Measurements from ENCODE around the gene POC1A. TPM values are rescaled to one million over a fixed set of nuclear protein-coding genes. Genes with fewer than 3 reads are reported as not detected.

Gene POC1A
- total and polyA plus RNA-seq, 9 of the 15 experiments (the other 6 are each of a cell fraction or from before 2014, with no cell fraction given): 7.2 to 17.5 (median 12.1) TPM

- Histone ChIP-seq H3K4me1 (replicated peaks in 1 of 2; ENCODE audit: control insufficient read depth in 2 of 2, insufficient read depth in 2 of 2, low read length in 2 of 2) (peaks cover 5 to 7% of the 10 kb centered on the region in 2 experiments; a peak in 3 of 5 replicates), H3K4me2 (ENCODE audit: insufficient read depth, low read length) (no peak overlapping the region), H3K9me1 (ENCODE audit: control insufficient read depth, insufficient read depth, low read length) (no peaks in the 10 kb centered on the region), H3K27ac (ENCODE audit: extremely low read depth, low read depth, low read length) (no peak overlapping the region), H3K9ac (ENCODE audit: insufficient read depth in 1 of 2, low read depth in 2 of 2, low read length in 2 of 2) (no peak overlapping the region), H3K36me3 (ENCODE audit: control insufficient read depth, insufficient read depth, low read length) (peaks cover 92% of the 10 kb centered on the region), H2AFZ (ENCODE audit: low read depth, low read length) (no peak overlapping the region), H3K27me3 (ENCODE audit: control insufficient read depth in 2 of 2, insufficient read depth in 2 of 2, low read length in 2 of 2) (no peaks in the 10 kb centered on the region), H3K79me2 (ENCODE audit: control insufficient read depth, insufficient read depth, low read length) (peaks cover 8% of the 10 kb centered on the region), H3K4me3 (no peak overlapping the region), H4K20me1 (replicated peaks; ENCODE audit: control insufficient read depth, insufficient read depth, low read length) (no peaks in the 10 kb centered on the region), H3K9me3 (replicated peaks; ENCODE audit: control insufficient read depth, insufficient read depth, low read depth, low read length) (no peaks in the 10 kb centered on the region)
- FAIRE-seq (no peak), ATAC-seq (no peak), DNase-seq (ENCODE audit: extremely low read depth in 1 of 4, low spot score in 3 of 4) (no peak)
- BruUV-seq (replicated peaks): no TSS peak
- TF ChIP-seq RBBP5 (IDR thresholded peaks at IDR 0.05; ENCODE audit: borderline replicate concordance, insufficient read depth, low read length, poor library complexity, severe bottlenecking): no peak
- TF ChIP-seq ZNF699 (CRISPR knock-in tag; IDR thresholded peaks at IDR 0.05; ENCODE audit: insufficient replicate concordance): no peak
- no peak for TF ChIP-seq ZNF77 (CRISPR knock-in tag; IDR thresholded peaks at IDR 0.05)
- no peak for TF ChIP-seq MEF2D (tag; conservative IDR thresholded peaks at IDR 0.05; ENCODE audit: low read depth)
- TF ChIP-seq FOXP4 (CRISPR knock-in tag; IDR thresholded peaks at IDR 0.05; ENCODE audit: borderline replicate concordance): no peak
- no peak for TF ChIP-seq HDAC2 (IDR thresholded peaks at IDR 0.05)
- TF ChIP-seq TCF15 (CRISPR knock-in tag; IDR thresholded peaks at IDR 0.05): no peak
- TF ChIP-seq PCBP1 (IDR thresholded peaks at IDR 0.05; ENCODE audit: low read depth, low read length, poor library complexity, severe bottlenecking): no peak
- TF ChIP-seq ZC3H4 (CRISPR knock-in tag; IDR thresholded peaks at IDR 0.05; ENCODE audit: borderline replicate concordance): no peak
- no peak for TF ChIP-seq L3MBTL2 (IDR thresholded peaks at IDR 0.05)
- no peak for TF ChIP-seq SMARCC2 (IDR thresholded peaks at IDR 0.05; ENCODE audit: low read depth)
- no peak for TF ChIP-seq SIN3B (IDR thresholded peaks at IDR 0.05; ENCODE audit: low read depth)
- TF ChIP-seq ZNF175 (CRISPR knock-in tag; IDR thresholded peaks at IDR 0.05; ENCODE audit: low read depth): no peak
- in situ Hi-C loops (cut with MboI) (no loop called here), intact Hi-C loops (cut with micrococcal nuclease) (no loop called here)
- ChIA-PET CTCF (ENCODE audit: low intra/inter-chr PET ratio) (interaction anchor here (0.6 kb wide), 1 partner anchor 14 kb away, joined by 3 read pairs; no protein-coding TSS in a partner anchor), POLR2A (interaction anchor here (0.6 to 0.9 kb wide), 2 partner anchors 49 to 62 kb away, joined by 3 read pairs; no protein-coding TSS in a partner anchor)
- 83% methylated on average over 1 of the region's 1 CpG for WGBS (ENCODE audit: insufficient coverage, low coverage, missing lambda C conversion rate)
Measured at GRCh38 chr3:52203701-52204100, 49.5 kb upstream of the POC1A start.

Data from K562 (cell line).